Mesenchymal stem cell (in vitro differentiated cells and primary cell): Measurements from ENCODE around the gene ESRRG.

Source experiments
- DNase-seq: peaks from one replicate; pipeline ENCODE4 v3.0.0-alpha.2; 2013
- H2AFZ ChIP-seq: one replicate; pipeline ENCODE4 v1.6.1; 2013; ENCODE audit warnings: low read depth, mild to moderate bottlenecking, control low read depth, inconsistent platforms, low read length, moderate library complexity
- H2AK5ac ChIP-seq: 2 replicates; pipeline ENCODE4 v1.6.1; 2013; ENCODE audit warnings: low read length, moderate library complexity, mild to moderate bottlenecking, inconsistent platforms; ENCODE audit not compliant: severe bottlenecking
- H2BK120ac ChIP-seq: one replicate; pipeline ENCODE4 v1.6.1; 2013; ENCODE audit warnings: low read depth, mild to moderate bottlenecking, inconsistent platforms, low read length, moderate library complexity
- H2BK12ac ChIP-seq, 2 experiments: one replicate each; pipeline ENCODE4 v1.6.1; 2013; ENCODE audit warnings: inconsistent platforms in 2 of 2, low read length in 2 of 2, mild to moderate bottlenecking in 2 of 2, moderate library complexity in 2 of 2, control low read depth in 1 of 2
- H2BK15ac ChIP-seq: one replicate; pipeline ENCODE4 v1.6.1; 2013; ENCODE audit warnings: mild to moderate bottlenecking, low read depth, inconsistent platforms; ENCODE audit not compliant: poor library complexity, severe bottlenecking
- H2BK5ac ChIP-seq: 2 replicates; pipeline ENCODE4 v1.6.1; 2013; ENCODE audit warnings: low read depth, mild to moderate bottlenecking, low read length, control low read depth, inconsistent platforms; ENCODE audit not compliant: poor library complexity, severe bottlenecking
- H3K14ac ChIP-seq, 2 experiments: one replicate each; pipeline ENCODE4 v1.6.1; 2013; ENCODE audit warnings: inconsistent platforms in 2 of 2, low read length in 2 of 2, control low read depth in 1 of 2, mild to moderate bottlenecking in 1 of 2, moderate library complexity in 1 of 2
- H3K18ac ChIP-seq, 2 experiments: one replicate each; pipeline ENCODE4 v1.6.1; 2013; ENCODE audit warnings: inconsistent platforms in 2 of 2, low read length in 2 of 2, control low read depth in 1 of 2, low read depth in 1 of 2, mild to moderate bottlenecking in 1 of 2
- H3K23ac ChIP-seq, 2 experiments: one replicate each; pipeline ENCODE4 v1.6.1; 2013; ENCODE audit warnings: inconsistent platforms in 2 of 2, low read length in 2 of 2, mild to moderate bottlenecking in 2 of 2, moderate library complexity in 2 of 2, control low read depth in 1 of 2
- H3K27ac ChIP-seq: 2 replicates; pipeline ENCODE4 v1.5.1; 2013; ENCODE audit warnings: mild to moderate bottlenecking, moderate library complexity, low read length, control low read depth, inconsistent platforms; ENCODE audit not compliant: poor library complexity, severe bottlenecking
- H3K27me3 ChIP-seq, 2 experiments: 2 replicates each; pipeline versions ENCODE4 v1.6.1 to v1.7.0; 2013; ENCODE audit warnings: low read length in 2 of 2, mild to moderate bottlenecking in 2 of 2, moderate library complexity in 2 of 2, control low read depth in 1 of 2, inconsistent platforms in 1 of 2; ENCODE audit not compliant: control insufficient read depth in 1 of 2, insufficient read depth in 1 of 2
- H3K36me3 ChIP-seq, 2 experiments: 2 replicates each; pipeline versions ENCODE4 v1.6.1 to v1.7.0; 2013; ENCODE audit warnings: low read length in 2 of 2, control low read depth in 1 of 2, inconsistent platforms in 1 of 2, low read depth in 1 of 2, mild to moderate bottlenecking in 1 of 2; ENCODE audit not compliant: insufficient read depth in 2 of 2, control insufficient read depth in 1 of 2
- H3K4ac ChIP-seq, 2 experiments: one replicate each; pipeline ENCODE4 v1.6.1; 2013; ENCODE audit warnings: inconsistent platforms in 2 of 2, low read length in 2 of 2, mild to moderate bottlenecking in 2 of 2, moderate library complexity in 2 of 2, control low read depth in 1 of 2, low read depth in 1 of 2
- H3K4me1 ChIP-seq: 2 replicates; pipeline ENCODE4 v1.6.1; 2013; ENCODE audit warnings: low read depth, low read length, control low read depth; ENCODE audit not compliant: control insufficient read depth, insufficient read depth
- H3K4me2 ChIP-seq: 2 replicates; pipeline ENCODE4 v1.6.1; 2013; ENCODE audit warnings: low read length, mild to moderate bottlenecking, inconsistent platforms; ENCODE audit not compliant: poor library complexity, severe bottlenecking
- H3K4me3 ChIP-seq, 2 experiments: 2 replicates each; pipeline versions ENCODE4 v1.5.1 to v1.7.0; 2013; ENCODE audit warnings: low read length in 2 of 2, mild to moderate bottlenecking in 2 of 2, control low read depth in 1 of 2, low read depth in 1 of 2; ENCODE audit not compliant: insufficient read depth in 1 of 2
- H3K79me1 ChIP-seq: replicated peaks from 2 replicates; pipeline ENCODE4 v1.6.1; 2013; ENCODE audit warnings: mild to moderate bottlenecking, control low read depth, low read length, inconsistent platforms; ENCODE audit not compliant: poor library complexity, severe bottlenecking
- H3K9ac ChIP-seq: 2 replicates; pipeline ENCODE4 v1.7.0; 2013; ENCODE audit warnings: mild to moderate bottlenecking, low read length, moderate library complexity
- H3K9me3 ChIP-seq: 2 replicates; pipeline ENCODE4 v1.7.0; 2013; ENCODE audit warnings: mild to moderate bottlenecking, low read length; ENCODE audit not compliant: control insufficient read depth
- H4K8ac ChIP-seq: one replicate; pipeline ENCODE4 v1.6.1; 2013; ENCODE audit warnings: inconsistent platforms, mild to moderate bottlenecking, low read length, moderate library complexity
- H4K91ac ChIP-seq: one replicate; pipeline ENCODE4 v1.6.1; 2013; ENCODE audit warnings: mild to moderate bottlenecking, low read length, inconsistent platforms
- WGBS: methylation state at CpG from one replicate; pipeline ENCODE4 v1.1.7; 2013; ENCODE audit warnings: mixed read lengths; 5-methylcytosine and 5-hydroxymethylcytosine counted together

The ESRRG gene

GRCh38 chr1:216518844-216519627 is 204.2 kb downstream of the ESRRG start:
- WGBS, result 88% methylated on average over 8 of the region's 8 CpGs
- H3K27ac ChIP-seq, result no peak overlapping the region
- no peak overlapping the region for H2BK12ac ChIP-seq
- no peak overlapping the region for H2AK5ac ChIP-seq
- no peak overlapping the region for H4K8ac ChIP-seq
- H3K23ac ChIP-seq, result no peak overlapping the region
- no peak overlapping the region for H3K4me3 ChIP-seq
- no peak overlapping the region for H3K9ac ChIP-seq
- H3K4me1 ChIP-seq, result no peaks in the 10 kb centered on the region
- H3K79me1 ChIP-seq, result no peaks in the 10 kb centered on the region
- no peak overlapping the region for H2AFZ ChIP-seq
- no peaks in the 10 kb centered on the region for H3K36me3 ChIP-seq
- H3K27me3 ChIP-seq, result no peaks in the 10 kb centered on the region
- H2BK15ac ChIP-seq, result no peak overlapping the region
- no peak overlapping the region for H2BK120ac ChIP-seq
- no peak overlapping the region for H3K18ac ChIP-seq
- H3K4ac ChIP-seq, result no peak overlapping the region
- no peak overlapping the region for H3K4me2 ChIP-seq
- H2BK5ac ChIP-seq, result no peak overlapping the region
- no peak for DNase-seq
- H3K14ac ChIP-seq, result no peak overlapping the region
- no peak overlapping the region for H4K91ac ChIP-seq
- no peaks in the 10 kb centered on the region for H3K9me3 ChIP-seq

GRCh38 chr1:216502528-216503162 is 220.6 kb downstream of the ESRRG start:
- H2AFZ ChIP-seq, result no peak overlapping the region
- no peak for DNase-seq
- no peak overlapping the region for H2AK5ac ChIP-seq
- no peak overlapping the region for H3K4ac ChIP-seq
- no peak overlapping the region for H3K18ac ChIP-seq
- H3K14ac ChIP-seq, result no peak overlapping the region
- no peaks in the 10 kb centered on the region for H3K9me3 ChIP-seq
- no peak overlapping the region for H3K9ac ChIP-seq
- no peak overlapping the region for H3K4me3 ChIP-seq
- no peak overlapping the region for H4K91ac ChIP-seq
- H2BK12ac ChIP-seq, result no peak overlapping the region
- H4K8ac ChIP-seq, result no peak overlapping the region
- no peak overlapping the region for H2BK120ac ChIP-seq
- H3K23ac ChIP-seq, result no peak overlapping the region
- H3K36me3 ChIP-seq, result no peaks in the 10 kb centered on the region
- no peak overlapping the region for H2BK5ac ChIP-seq
- no peak overlapping the region for H3K4me2 ChIP-seq
- no peak overlapping the region for H3K27ac ChIP-seq
- H2BK15ac ChIP-seq, result no peak overlapping the region
- WGBS, result 59% methylated on average over 7 of the region's 7 CpGs
- H3K79me1 ChIP-seq, result no peaks in the 10 kb centered on the region
- H3K27me3 ChIP-seq, result no peaks in the 10 kb centered on the region
- H3K4me1 ChIP-seq, result no peaks in the 10 kb centered on the region

DNA sequence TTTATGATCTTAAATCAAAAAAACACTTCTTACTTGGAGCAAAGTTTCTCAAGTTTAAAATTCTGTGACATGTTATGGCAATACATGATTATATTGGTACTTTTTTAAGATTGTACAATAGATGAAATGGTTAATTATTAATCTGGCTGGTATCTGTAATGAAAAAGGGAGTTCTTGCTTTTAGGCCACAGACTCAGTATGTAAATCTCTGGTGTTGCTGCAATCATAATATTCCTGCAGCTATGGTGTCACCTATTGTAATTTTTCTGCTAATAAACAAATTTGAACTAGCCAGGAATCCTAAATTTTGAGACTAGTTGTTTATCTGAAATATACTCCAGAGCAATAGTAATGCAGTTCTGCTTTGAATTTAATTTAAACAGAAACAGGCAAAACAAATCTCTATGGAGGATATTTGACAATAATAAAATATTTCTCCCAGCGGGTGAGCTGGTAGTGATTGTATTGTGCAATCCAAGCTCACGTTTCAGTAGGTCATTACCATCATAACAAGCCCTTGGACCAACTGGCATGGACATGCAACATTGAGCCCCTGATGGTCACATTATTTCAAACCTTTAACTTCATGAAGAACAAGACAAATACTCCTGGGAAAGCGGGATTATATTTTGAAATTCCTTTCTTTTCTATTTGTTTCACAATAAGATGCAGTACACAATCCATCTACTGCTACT is 222.8 kb downstream of the ESRRG start:
- H3K4me1 ChIP-seq, result no peaks in the 10 kb centered on the region
- no peak overlapping the region for H3K4me2 ChIP-seq
- no peak overlapping the region for H2BK120ac ChIP-seq
- no peak overlapping the region for H3K27ac ChIP-seq
- H2BK5ac ChIP-seq, result no peak overlapping the region
- H2AK5ac ChIP-seq, result no peak overlapping the region
- H3K4ac ChIP-seq, result no peak overlapping the region
- WGBS, result 94% methylated on average over 3 of the region's 3 CpGs
- H4K8ac ChIP-seq, result no peak overlapping the region
- no peak overlapping the region for H2BK12ac ChIP-seq
- no peak overlapping the region for H4K91ac ChIP-seq
- no peaks in the 10 kb centered on the region for H3K27me3 ChIP-seq
- no peak overlapping the region for H2BK15ac ChIP-seq
- H3K4me3 ChIP-seq, result no peak overlapping the region
- H3K9ac ChIP-seq, result no peak overlapping the region
- no peaks in the 10 kb centered on the region for H3K36me3 ChIP-seq
- no peak overlapping the region for H2AFZ ChIP-seq
- no peak for DNase-seq
- H3K79me1 ChIP-seq, result no peaks in the 10 kb centered on the region
- H3K9me3 ChIP-seq, result no peaks in the 10 kb centered on the region
- no peak overlapping the region for H3K18ac ChIP-seq
- no peak overlapping the region for H3K14ac ChIP-seq
- no peak overlapping the region for H3K23ac ChIP-seq

GRCh38 chr1:216499581-216500272 is 223.5 kb downstream of the ESRRG start:
- Histone ChIP-seq H2BK15ac (no peak overlapping the region), H4K8ac (no peak overlapping the region), H2AK5ac (no peak overlapping the region), H3K4me3 (no peak overlapping the region), H3K14ac (no peak overlapping the region), H4K91ac (no peak overlapping the region), H2AFZ (no peak overlapping the region), H3K18ac (no peak overlapping the region), H2BK5ac (no peak overlapping the region), H3K36me3 (no peaks in the 10 kb centered on the region), H2BK120ac (no peak overlapping the region), H3K23ac (no peak overlapping the region), H3K79me1 (no peaks in the 10 kb centered on the region), H3K27ac (no peak overlapping the region), H3K27me3 (no peaks in the 10 kb centered on the region), H2BK12ac (no peak overlapping the region), H3K4ac (no peak overlapping the region), H3K9me3 (no peaks in the 10 kb centered on the region), H3K4me1 (no peaks in the 10 kb centered on the region), H3K4me2 (no peak overlapping the region), H3K9ac (no peak overlapping the region)
- DNase-seq, result no peak
- WGBS, result 70% methylated on average over 7 of the region's 8 CpGs
